Left lobe of liver (tissue), 2 donors: ENCODE data around the gene MADD. TPM values are rescaled to one million over a fixed set of nuclear protein-coding genes. Genes with fewer than 3 reads are reported as not detected.

ENCODE experiments used
- ATAC-seq: fragments of 200-7000 bp; cut with Tn5 transposase; one replicate; pipeline ENCODE4 v1.9.1; 2020; ENCODE audit warnings: mild to moderate bottlenecking, moderate library complexity
- DNase-seq: peaks from one replicate; pipeline ENCODE4 v3.0.0-alpha.2; 2020; ENCODE audit warnings: low spot score
- total RNA-seq: library from RNA; stranded (reverse); gene quantifications from one replicate; pipeline ENCODE4 v1.2.1, GENCODE V29; 2021
- donor health status: DM: no; HTN: no; CAD: no; lungs with moderate emphysema.
- donor health status: DM: no; HTN: yes; CAD: no.

MADD gene
- total RNA-seq, 1 donor from 2014 or later, result 24.4 TPM

GRCh38 chr11:47378010-47378835 is 108.3 kb downstream of the MADD start, which contains the start of gene SPI1:
Gene SPI1, minus strand, starts transcription at chr11:47378547. Its CDS starts 194 bp downstream, at chr11:47378353.
- DNase-seq, result peak; percentile 57
- ATAC-seq, result peak; percentile 18

- DNase-seq, result no peak
- no peak for ATAC-seq
Measured at GRCh38 chr11:47378836-47379170, 108.9 kb downstream of the MADD start.

GRCh38 chr11:47379317-47379716 is 109.4 kb downstream of the MADD start:
- no peak for DNase-seq
- no peak for ATAC-seq

Other genes starting within 250 kb of the MADD start
- gene ARFGAP2, start 93.3 kb upstream of the MADD start, total RNA-seq, result 77.6 TPM
- gene PACSIN3, start 83.7 kb upstream of the MADD start, total RNA-seq, result 32.8 TPM
- 15.4 TPM for gene DDB2, start 55.2 kb upstream of the MADD start, total RNA-seq
- gene ACP2, start 21.3 kb upstream of the MADD start, total RNA-seq, result 72.9 TPM
- 94.0 TPM for gene NR1H3, start 12.1 kb upstream of the MADD start, total RNA-seq
- gene MYBPC3, start 82.6 kb downstream of the MADD start, total RNA-seq, result 0.08 TPM
- 10.9 TPM for gene SPI1, start 108.4 kb downstream of the MADD start, total RNA-seq
- 15.8 TPM for gene SLC39A13, start 138.5 kb downstream of the MADD start, total RNA-seq
- 64.6 TPM for gene PSMC3, start 156.3 kb downstream of the MADD start, total RNA-seq
- gene RAPSN, start 179.0 kb downstream of the MADD start, total RNA-seq, result 0.68 TPM